Measurements from ENCODE around the gene GRIN2D. TPM values are rescaled to one million over a fixed set of nuclear protein-coding genes. Genes with fewer than 3 reads are reported as not detected.

Gene GRIN2D
- total and polyA plus RNA-seq, 2 donors from 2014 or later, result 0.13 to 0.54 TPM

DNA sequence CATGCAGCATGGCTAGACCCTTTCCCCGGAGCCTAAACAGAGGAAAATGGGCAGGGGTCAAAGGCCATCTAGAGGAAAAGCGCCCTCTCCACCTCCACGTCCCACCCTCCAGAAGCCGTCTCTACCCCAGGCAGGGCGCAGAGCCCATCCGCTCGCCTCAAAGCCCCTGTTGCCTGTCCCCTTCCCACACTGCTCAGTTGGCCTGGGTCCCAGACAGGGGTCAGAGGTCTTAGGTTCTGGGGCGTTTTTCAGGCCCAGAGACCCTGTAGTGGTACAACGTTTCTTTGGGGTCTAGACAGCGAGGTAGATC is 30.0 kb upstream of the GRIN2D start:
- Histone ChIP-seq H3K4me1 (ENCODE audit: control insufficient read depth in 2 of 3, insufficient read depth in 2 of 3, low read depth in 1 of 3, low read length in 3 of 3) (peaks cover 0 to 7% (median 5%) of the 10 kb centered on the region in 3 donors), H3K4me3 (ENCODE audit: low read length in 3 of 3) (peak overlapping the region; percentile 45 to 90 (median 82)), H3K27ac (ENCODE audit: low read depth in 2 of 2, low read length in 2 of 2) (peak overlapping the region; percentile 90 to 94), H3K9ac (ENCODE audit: low read length in 3 of 3) (peak overlapping the region; percentile 34 to 97 (median 82)), H3K9me3 (ENCODE audit: control insufficient read depth in 2 of 3, insufficient read depth in 1 of 3, low read length in 3 of 3) (no peaks in the 10 kb centered on the region), H3K27me3 (ENCODE audit: control insufficient read depth, insufficient read depth, low read length) (no peaks in the 10 kb centered on the region), H3K36me3 (ENCODE audit: control insufficient read depth in 2 of 3, insufficient read depth in 3 of 3, low read length in 3 of 3) (no peaks in the 10 kb centered on the region)
- intact Hi-C loops (cut with DNase I), result no loop called here
- TF ChIP-seq, protein P1, sequence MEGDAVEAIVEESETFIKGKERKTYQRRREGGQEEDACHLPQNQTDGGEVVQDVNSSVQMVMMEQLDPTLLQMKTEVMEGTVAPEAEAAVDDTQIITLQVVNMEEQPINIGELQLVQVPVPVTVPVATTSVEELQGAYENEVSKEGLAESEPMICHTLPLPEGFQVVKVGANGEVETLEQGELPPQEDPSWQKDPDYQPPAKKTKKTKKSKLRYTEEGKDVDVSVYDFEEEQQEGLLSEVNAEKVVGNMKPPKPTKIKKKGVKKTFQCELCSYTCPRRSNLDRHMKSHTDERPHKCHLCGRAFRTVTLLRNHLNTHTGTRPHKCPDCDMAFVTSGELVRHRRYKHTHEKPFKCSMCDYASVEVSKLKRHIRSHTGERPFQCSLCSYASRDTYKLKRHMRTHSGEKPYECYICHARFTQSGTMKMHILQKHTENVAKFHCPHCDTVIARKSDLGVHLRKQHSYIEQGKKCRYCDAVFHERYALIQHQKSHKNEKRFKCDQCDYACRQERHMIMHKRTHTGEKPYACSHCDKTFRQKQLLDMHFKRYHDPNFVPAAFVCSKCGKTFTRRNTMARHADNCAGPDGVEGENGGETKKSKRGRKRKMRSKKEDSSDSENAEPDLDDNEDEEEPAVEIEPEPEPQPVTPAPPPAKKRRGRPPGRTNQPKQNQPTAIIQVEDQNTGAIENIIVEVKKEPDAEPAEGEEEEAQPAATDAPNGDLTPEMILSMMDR (IDR thresholded peaks at IDR 0.05; ENCODE audit: borderline replicate concordance, extremely low read depth, insufficient read depth), result no peak
- DNase-seq, result peak in 1 of 5 donors; percentile 89
- FAIRE-seq, result no peak

DNA sequence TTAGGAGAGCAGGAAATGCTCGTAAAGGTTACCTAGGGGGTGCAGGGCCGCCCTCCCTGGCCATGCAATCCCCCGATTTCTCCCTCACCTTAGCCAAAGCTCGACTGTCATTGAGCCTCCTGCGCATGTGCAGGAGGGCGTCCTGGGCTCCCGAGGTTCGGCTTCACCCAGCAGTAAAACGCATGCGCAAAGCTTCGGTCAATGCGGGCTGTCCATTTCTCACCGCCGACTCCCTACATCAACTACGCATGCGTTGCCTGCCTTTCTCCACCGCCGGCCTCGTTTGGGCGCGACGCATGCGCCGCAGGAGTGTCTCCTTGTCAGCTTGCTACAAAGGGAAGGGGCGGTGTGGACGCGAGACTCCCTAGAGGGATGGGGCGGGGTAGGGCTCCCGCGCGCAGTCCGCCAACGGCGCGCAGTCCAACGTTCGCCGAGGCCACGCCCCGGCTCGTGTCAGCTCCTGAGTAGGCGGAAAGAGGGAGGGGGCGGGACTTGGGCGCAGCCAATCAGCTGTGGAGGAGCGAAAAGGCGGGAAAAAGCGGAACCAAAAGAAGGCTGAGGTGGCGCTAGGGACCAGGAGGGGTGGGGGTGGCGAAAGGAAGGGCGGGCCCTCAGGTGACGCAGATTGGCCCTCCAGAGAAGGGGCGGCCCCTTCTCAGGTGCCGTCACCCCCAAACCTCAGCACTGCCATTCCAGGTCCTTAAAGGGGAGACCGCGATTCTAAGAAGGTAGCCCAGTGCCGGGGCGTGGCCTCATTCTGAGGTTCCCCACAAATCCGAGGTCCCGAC is 29.5 kb upstream of the GRIN2D start, which contains the start of the genes SYNGR4 and TMEM143:
Gene SYNGR4 (plus strand): TSS at position 558 of the 788 bp plus-strand sequence. CDS start 1,476 bp downstream, outside the sequence.
Gene TMEM143 (minus strand): TSS at position 131 of the 788 bp plus-strand sequence. CDS start 20 bp downstream, at position 111.
- intact Hi-C loops (cut with DNase I), result no loop called here
- H3K4me3 ChIP-seq (ENCODE audit: low read length in 3 of 3), result peak within 1 kb of the TSS; percentile 45 to 90 (median 82)
- TF ChIP-seq, protein P1 (IDR thresholded peaks at IDR 0.05; ENCODE audit: borderline replicate concordance, extremely low read depth, insufficient read depth), result peak; percentile 2

DNA sequence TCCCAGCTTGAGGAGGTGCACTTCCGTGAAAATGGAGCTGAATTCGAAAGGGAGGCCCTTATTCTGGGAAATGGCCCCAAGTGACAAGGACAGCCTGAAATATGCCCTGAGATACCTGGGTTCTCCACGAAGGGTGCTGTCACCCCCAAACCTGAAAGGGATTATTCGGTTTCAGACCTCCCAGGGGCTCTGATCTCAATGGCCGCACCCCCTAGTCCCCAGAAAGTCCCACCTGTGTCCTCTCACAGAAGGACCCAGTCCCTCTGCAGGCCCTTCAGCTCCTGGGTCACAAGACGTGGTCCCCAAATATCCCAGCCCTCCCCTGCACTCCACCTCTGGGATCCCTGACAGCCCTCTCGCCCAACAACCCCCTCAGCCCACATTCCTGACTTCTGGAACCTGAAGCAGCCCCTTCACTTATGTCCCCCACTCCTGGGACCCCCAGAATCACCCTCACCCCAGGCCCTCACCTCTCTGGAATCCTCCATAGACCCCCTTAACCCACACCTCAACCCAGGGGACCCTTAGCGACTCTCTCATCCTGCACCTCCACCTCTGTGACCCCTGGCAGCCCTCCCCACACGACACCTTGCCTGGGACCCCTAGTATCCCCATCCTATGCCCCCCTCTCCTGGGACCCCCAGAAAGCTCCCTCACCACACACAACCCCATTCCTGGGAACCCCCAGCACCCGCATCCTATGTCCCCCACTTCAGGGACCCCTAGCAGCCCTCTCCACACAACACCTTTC is 28.7 kb upstream of the GRIN2D start:
- FAIRE-seq (no peak), DNase-seq (peak in 1 of 5 donors; percentile 82)
- no peaks in the 10 kb centered on the region for H3K36me3 ChIP-seq (ENCODE audit: control insufficient read depth in 2 of 3, insufficient read depth in 3 of 3, low read length in 3 of 3)
- H3K27me3 ChIP-seq (ENCODE audit: control insufficient read depth, insufficient read depth, low read length), result no peaks in the 10 kb centered on the region
- H3K27ac ChIP-seq (ENCODE audit: low read depth in 2 of 2, low read length in 2 of 2), result peak overlapping the region; percentile 33 to 94
- peak overlapping the region in 1 of 3 donors; percentile 41 for H3K4me3 ChIP-seq (ENCODE audit: low read length in 3 of 3)
- no peaks in the 10 kb centered on the region for H3K9me3 ChIP-seq (ENCODE audit: control insufficient read depth in 2 of 3, insufficient read depth in 1 of 3, low read length in 3 of 3)
- TF ChIP-seq, protein P1 (IDR thresholded peaks at IDR 0.05; ENCODE audit: borderline replicate concordance, extremely low read depth, insufficient read depth), result no peak
- peaks cover 0 to 12% (median 5%) of the 10 kb centered on the region in 3 donors for H3K4me1 ChIP-seq (ENCODE audit: control insufficient read depth in 2 of 3, insufficient read depth in 2 of 3, low read depth in 1 of 3, low read length in 3 of 3)
- intact Hi-C loops (cut with DNase I), result no loop called here
- H3K9ac ChIP-seq (ENCODE audit: low read length in 3 of 3), result peak overlapping the region in 2 of 3 donors; percentile 29 to 55

More for the DNA sequence above, 29.5 kb upstream of the GRIN2D start, which contains the start of the genes SYNGR4 and TMEM143:
- Histone ChIP-seq H3K27me3 (ENCODE audit: control insufficient read depth, insufficient read depth, low read length) (no peaks in the 10 kb centered on the region), H3K36me3 (ENCODE audit: control insufficient read depth in 2 of 3, insufficient read depth in 3 of 3, low read length in 3 of 3) (no peaks in the 10 kb centered on the region), H3K4me1 (ENCODE audit: control insufficient read depth in 2 of 3, insufficient read depth in 2 of 3, low read depth in 1 of 3, low read length in 3 of 3) (peaks cover 0 to 7% (median 5%) of the 10 kb centered on the region in 3 donors), H3K9ac (ENCODE audit: low read length in 3 of 3) (peak within 1 kb of the TSS; percentile 34 to 97 (median 82)), H3K9me3 (ENCODE audit: control insufficient read depth in 2 of 3, insufficient read depth in 1 of 3, low read length in 3 of 3) (no peaks in the 10 kb centered on the region), H3K27ac (ENCODE audit: low read depth in 2 of 2, low read length in 2 of 2) (peak within 1 kb of the TSS; percentile 90 to 94)
- FAIRE-seq (peak; percentile 95), DNase-seq (peak; percentile 100)

Measured in kidney (tissue), 14 donors.